GM03348 (cell line): ENCODE measurements around the gene GATB.
"Not testable (repeated sequence)": the region's sequence is repeated elsewhere in the genome, so short reads cannot be mapped to it uniquely, and the experiment has no call there.

ENCODE experiments used
- DNase-seq: peaks from one replicate; pipeline ENCODE4 v3.0.0; 2012; ENCODE audit warnings: low spot score

GATB gene

DNA sequence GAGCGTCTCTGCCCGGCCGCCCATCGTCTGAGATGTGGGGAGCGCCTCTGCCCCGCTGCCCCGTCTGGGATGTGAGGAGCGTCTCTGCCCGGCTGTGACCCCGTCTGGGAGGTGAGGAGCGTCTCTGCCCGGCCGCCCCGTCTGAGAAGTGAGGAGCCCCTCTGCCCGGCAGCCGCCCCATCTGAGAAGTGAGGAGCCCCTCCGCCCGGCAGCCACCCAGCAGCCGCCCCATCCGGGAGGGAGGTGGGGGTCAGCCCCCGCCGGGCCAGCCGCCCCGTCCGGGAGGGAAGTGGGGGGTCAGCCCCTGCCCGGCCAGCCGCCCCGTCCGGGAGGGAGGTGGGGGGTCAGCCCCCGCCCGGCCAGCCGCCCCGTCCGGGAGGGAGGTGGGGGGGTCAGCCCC is 29.1 kb downstream of the GATB start:
- not testable (repeated sequence) for DNase-seq

DNA sequence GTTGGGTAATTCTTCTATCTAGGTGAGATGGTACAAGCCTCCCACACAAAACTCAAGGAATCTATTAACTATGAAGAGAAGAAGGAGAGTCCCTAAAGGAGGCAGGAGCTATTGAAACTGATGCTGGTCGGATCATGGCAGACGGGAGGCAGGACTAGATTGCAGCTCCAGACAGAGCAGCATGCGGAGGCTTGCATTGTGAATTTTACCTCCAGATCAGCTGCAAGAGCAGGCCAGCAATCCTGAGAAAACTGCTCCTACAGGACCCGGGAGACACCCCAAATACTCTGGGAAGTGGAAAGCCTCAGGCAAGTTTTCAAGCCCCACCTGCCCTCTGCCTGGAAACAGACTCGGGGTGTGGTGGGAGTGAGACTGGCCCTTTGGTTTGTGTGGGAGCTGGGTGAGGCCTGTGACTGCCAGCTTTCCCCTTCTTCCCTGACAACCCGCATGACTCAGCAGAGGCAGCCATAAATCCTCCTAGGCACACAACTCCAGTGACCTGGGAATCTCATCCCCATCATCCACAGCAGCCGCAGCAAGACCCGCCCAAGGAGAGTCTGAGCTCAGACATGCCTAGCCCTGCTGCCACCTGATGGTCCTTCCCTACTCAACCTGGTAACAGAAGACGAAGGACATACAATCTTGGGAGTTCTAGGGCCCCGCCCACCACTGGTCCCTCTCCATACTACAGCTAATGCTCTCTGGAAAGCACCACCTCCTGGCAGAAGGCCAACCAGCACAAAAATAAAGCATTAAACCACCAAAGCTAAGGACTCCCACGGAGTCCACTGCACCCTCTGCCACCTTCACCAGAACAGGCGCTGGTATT is 30.9 kb downstream of the GATB start:
- no peak for DNase-seq

DNA sequence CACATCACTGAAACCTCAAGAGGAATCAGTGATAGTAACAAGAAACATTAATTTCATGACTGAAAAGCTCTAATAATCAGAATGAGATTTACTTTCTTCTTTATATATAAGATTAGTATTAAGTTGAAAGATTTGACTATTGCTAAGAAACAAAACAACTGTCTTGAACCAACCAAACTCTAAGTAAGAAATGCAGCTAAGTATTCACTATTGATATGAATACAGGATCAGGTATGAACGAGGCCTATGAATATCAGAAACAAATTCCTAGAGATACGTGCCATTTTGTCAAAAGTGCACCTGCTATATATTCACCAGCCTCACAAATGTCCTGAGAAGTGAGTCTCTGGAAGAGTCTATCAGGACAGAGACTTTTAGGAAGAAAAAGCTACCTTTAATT is 32.1 kb downstream of the GATB start:
- DNase-seq, result no peak

DNA sequence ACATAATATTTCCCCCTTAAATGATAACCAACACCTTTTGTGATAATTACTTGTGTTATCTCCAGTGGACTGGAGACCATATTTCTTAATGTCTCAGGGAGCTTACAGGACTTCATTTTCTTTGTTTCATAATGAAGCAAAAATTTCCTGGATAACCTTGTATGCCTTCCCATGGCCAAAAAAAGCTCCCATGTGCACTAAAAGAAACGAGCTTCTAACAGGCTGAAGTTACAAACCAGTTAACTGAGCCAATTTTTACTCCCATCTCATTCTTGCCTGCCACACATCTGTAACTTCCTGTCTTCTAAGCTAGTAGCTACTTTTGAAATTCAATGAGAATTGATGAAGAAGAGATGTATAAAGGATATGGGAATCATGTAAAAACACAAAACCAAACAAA is 32.8 kb downstream of the GATB start:
- no peak for DNase-seq

DNA sequence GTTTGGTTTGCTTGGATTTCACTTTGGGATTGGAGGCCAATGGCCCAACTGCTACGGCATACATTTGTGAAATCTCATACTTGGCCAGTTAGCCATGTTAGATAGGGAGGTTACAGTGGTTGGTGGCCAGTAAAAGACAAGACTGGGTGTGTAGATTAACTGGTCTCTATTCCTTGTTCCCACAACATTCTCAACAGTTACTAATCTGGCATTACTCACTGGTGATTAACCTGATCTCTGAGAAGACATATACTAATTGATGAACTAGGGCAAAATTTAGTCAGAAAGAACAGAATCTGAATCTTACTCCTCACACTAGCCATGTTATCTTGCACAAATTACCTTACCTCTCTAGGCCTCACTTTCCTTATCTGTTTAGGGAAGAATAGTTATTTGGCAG is 33.4 kb downstream of the GATB start:
- DNase-seq, result peak; percentile 20

DNA sequence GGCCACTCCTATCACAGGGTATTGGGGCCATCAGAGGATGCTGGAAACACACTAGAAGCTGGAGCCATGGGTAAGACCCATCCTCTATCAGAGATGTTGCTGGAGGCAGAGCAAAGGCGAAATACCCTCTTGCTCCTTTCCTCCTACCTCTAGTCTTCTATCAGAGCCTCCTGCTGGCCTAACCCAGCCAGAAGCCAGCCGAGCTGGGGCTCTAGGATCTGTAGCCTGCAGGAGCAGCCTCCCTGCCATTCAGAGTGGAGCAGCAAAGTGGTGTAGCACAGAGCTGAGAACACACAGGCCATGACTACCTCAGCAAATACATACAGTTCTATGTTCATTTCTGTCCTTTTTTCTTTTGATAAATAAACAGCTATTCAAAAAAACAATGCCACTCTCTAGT is 35.7 kb downstream of the GATB start:
- DNase-seq, result no peak

DNA sequence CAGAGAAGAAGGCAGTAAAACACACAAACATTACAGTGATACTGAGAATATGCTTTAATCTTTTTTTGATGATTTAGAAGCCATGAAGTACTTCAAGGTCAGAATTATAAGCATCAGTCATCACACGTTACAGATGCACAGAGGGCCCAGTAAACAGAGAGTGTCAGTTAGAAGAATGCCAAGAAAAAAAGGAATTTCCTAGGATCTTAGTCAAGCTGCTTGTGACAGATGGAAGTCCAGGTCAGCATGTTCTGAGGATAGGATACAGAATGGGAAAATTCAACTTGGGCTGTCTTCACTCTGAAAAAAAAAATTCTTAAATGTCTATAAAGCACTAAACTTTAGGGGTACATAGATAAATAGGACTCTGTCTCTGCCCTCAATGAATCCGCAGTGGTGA is 38.9 kb downstream of the GATB start:
- DNase-seq, result no peak

DNA sequence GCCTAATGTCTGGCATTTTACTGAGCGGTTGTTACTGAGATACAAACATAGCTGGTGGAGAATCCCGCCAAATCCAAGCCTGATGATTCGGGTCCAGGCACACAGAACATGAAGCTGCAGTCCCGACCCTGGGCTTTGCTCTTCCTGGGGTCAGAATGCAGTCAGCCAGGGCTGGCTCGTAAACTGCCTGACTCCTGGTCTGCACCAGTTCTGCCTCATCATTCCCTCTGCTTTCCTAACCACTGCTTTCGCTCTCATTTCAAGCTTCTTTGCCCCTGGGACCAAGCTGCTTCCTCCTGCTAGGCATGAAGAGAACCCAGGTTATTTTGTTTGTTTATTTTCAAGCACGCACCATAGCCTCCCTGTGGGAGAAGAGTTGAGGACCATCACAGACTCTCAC is 39.3 kb downstream of the GATB start:
- DNase-seq, result peak; percentile 18

DNA sequence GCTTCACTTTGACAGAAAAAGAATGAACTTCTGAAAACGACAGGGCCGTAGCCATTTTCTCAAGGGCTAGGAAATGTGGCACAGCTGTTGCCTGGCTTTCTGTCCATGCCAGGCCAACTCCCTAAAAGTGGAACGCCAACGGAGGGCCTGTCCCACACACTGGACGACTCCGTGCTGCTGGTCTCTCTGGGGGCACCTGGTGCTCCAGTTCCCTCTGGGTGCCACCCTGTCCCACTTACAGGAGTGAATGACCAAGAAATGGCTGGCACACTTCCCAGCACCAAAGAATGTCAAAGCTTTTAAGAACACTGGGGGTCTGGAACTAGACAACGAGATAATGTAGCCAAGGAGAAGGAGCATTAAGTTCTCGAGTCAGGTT is 40.9 kb downstream of the GATB start:
- no peak for DNase-seq

DNA sequence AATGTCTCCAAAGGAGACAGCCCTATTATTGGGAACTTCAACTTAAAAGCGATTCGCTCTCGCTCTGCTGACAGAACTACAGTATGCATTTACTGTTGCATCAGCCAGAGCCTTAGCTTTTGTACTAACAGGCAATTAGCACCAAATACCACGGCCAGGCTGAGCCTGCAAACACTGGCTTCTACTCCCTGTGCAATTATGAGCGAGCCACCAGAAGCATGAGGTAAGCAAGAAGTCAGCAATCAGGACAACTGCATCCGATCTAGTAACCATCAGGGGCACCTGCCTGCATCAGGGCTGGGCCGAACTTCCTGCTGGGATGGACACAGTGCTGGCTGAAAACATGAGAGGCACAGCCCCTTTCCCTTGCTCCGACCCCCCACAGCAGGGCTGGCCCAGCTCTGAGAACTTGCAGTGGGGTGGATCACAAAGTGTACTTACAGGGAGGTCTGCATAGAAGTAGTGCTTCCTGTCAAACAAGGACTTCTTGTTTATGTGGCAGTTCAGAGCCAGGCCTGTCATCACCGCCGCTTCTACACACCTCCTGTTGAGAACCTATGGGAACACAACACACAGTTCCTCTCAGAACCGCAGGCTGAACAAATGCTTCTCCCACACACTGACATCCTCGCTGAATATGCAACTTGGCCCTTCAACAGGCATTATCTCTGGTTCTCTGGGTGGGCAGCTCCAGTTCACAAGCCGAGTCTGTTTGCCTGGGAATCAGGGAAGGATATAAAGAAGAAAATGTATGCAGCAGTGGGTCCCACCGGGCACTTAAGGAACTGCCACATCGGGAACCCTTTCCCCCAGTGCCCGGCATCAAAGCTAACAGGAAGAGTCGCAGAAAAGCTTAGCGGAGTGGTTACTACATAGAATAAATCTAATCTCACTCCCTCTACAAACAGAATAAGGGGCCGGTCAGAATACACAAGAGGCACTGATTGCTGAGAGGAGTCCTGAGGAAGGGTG is 41.5 kb downstream of the GATB start:
- no peak for DNase-seq

DNA sequence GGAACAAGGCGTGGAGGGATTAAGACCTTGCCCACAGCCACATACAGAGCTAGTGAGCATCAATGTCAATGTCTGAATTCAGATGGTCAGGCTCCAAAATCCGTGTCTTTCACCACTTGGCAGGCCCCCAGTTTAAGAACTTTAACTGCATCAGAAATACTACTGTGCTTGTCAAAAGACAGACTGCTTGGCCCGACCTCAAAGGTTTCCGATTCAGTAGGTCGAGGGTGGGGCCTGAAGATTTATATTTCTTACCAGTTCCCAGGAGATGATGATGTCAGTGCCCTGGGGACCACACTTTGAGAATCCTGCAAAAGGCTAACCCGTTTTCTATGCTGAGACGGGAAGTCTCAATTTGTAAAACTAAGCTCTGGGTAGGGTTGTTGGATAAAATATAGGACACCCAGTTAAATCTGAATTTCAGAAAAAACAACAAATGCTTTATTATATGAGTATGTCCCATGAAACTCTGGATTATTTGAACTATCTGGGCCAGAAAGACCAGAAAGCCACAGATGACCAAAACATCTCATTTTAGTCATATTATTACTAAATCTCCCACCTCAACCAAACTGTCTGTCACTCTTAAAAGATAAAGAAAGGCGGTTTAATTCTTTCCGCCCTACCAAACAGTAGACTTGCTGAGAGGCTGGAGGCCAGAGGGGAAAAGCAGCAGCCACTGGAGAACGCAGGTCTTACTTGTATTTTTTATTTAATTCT is 42.7 kb downstream of the GATB start:
- no peak for DNase-seq

DNA sequence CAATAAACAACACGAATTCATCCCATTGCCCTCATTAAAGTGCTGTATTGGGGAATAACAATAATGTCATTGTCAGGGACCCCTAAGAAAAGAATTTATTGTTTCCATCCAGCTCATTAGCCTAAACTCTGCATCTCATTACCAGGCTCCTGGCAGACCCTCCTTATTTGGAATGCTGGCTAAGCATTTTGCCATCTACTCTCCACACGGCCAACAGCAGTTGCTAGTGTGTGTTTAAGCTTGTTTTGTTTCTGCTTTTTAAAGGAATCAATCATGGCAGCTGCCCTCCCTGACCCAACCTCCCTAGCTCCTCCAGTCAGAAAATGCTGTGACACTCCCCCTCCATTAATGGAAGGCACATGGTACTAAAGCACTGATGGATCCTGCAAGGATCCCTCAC is 43.5 kb downstream of the GATB start:
- DNase-seq, result no peak

DNA sequence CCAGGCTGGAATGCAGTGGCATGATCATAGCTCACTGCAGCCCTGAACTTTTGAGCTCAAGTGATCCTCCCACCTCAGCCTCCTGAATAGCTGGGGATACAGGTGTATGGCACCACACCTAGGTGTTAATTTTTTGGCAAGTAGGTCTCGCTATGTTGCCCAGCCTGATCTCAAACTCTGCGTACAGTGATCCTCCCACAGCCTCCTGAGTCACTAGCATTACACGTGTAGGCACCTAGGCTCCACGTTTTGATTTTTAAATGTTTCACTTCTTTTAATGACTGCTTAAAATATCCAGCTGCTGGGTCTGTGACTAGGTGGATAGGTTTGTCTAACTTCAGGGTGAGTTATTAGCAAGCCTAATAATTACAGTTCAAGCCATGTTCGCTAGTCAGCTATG is 44.5 kb downstream of the GATB start:
- DNase-seq, result no peak

DNA sequence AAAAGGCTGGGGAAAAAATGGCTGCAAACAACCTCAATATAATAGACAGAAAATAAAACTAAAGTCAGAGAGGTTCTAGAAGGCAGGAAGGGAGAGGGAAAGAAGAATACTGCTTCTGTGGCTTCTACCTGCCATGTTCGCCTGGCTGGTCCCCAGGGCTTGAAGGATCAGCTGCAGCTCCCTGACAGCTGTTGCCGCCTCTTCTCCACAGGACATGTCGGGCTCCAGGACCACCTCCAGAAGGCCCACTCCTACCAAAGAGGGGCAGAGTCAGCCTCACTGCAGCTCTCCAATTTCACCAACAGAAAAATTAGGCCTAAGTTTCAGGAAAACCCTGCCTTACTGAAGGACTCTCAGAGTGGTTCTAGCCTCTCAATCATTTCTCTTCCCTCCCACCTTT is 44.9 kb downstream of the GATB start:
- no peak for DNase-seq

DNA sequence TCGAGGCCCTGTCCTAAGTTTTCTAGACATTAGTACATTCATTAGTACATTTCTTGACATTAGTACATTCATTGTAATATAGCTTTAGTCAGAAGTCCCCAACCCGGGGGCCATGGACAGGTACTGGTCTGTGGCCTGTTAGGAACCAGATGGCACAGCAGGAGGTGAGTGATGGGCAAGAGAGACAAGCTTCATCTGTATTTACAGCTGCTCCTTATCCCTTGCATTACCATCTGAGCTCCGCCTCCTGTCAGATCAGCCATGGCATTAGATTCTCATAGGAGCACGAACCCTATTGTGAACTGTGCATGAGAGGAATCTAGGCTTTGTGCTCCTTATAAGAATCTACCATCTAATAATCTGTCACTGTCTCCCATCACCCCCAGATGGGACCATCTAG is 48.0 kb downstream of the GATB start:
- no peak for DNase-seq

DNA sequence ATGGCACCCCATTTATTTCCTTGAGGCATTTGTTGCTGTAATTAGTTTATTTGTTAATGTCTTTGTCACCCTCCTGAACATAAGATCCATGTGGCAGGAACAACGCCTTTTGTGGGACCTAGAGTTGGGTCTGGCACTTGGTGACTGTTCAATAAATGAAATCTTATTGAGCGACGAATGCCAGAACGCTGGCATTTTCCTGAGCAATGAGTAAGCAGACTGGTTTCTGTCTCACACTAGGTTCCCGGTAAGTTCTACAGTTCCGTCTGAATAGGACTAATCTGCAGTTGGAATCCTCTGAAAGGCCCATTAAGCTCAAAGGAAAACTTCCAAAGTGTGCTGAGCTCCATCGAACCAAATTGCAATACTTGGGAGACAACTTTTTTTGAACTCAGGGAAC is 49.2 kb downstream of the GATB start:
- no peak for DNase-seq

DNA sequence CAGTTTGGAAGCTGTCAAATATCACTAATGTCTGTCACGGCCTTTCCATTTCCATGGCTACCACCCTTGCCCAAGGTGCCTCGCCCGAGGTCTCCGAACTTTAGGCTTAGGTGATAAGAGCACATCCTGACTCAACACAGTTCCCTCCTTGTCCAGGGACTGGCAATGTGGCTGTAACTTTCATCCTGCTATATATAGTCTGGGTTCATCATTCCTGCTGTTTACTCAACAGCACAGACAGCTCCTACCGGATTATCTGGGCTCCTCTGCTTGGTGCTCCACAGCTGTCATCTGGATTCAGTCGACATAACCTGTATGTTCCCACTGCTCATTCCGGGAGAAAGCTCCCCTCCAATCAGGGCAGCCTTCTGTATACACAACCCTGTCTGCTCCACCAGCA is 51.2 kb downstream of the GATB start:
- no peak for DNase-seq

DNA sequence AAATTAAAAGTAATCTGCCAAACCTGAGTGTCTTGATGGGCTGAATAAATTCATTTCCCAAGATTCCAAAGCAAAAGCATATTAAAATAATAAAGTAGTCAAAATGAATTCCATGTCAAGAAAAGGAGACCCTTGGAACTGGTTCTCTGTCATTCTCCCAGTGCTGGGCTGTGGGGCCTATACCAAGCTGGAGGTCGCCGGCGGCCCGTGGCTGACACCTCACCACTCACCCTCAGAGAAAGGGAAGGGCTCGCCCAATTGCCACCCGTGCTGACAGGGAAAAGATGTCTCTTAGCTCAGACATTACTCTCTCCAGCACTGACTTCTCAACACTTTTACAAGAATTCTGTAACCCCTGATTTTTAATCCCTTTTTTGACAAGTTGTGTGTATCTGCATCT is 51.7 kb downstream of the GATB start:
- DNase-seq, result no peak

DNA sequence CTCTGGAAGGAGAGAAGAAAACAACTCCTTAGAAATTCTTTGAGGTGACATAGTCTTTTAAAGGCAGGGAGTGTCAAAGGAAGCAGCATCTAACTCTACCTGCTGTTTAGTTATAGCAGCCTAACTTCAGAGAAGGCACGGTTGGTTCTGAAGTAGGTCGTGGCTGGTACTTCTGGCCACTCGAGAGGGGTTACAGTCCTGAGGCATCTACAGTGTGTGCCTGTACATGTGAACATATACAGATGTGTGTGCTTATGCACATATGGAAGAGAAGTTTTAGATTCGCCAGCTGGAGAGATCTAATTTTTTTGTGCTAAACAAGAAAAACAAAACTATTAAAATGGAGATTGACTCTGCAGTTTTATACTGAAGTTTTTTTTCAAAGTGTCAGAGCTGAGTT is 52.7 kb downstream of the GATB start:
- DNase-seq, result no peak

DNA sequence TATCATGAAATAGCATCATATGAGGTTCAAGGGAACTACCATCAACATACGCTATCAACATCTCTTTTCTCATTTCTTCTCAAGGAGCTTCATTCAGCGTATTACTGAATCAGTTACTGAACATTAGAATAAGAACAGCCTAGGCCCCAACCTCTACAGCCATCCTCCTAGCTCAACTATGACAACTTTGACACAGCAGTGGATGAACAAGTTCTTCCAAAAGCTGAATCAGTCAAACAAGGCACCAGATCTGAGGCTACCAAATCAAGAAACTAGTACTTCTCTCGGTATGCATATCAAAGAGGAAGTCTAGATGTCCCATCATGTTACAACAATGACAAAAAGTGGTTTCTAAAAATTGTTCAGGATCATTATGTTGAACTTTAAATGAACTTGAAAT is 57.4 kb downstream of the GATB start:
- DNase-seq, result no peak

DNA sequence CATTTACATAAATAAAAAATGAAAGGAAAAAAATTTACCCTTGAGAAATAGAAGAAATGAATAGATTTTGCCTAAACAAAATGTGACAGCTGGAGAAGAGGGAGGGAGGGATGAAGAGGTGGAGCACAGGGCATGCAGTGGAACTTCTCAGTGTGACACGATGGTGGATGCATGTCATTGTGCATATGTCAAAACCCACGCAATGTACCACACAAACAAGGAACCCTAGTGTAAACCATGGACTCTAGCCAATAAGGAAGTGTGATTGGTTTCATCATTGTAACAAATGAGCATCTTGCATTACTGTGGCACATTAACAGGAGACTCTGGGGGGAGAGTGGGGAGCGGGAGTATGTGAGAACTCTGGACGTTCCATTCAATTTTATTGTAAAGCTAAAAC is 58.6 kb downstream of the GATB start:
- no peak for DNase-seq

DNA sequence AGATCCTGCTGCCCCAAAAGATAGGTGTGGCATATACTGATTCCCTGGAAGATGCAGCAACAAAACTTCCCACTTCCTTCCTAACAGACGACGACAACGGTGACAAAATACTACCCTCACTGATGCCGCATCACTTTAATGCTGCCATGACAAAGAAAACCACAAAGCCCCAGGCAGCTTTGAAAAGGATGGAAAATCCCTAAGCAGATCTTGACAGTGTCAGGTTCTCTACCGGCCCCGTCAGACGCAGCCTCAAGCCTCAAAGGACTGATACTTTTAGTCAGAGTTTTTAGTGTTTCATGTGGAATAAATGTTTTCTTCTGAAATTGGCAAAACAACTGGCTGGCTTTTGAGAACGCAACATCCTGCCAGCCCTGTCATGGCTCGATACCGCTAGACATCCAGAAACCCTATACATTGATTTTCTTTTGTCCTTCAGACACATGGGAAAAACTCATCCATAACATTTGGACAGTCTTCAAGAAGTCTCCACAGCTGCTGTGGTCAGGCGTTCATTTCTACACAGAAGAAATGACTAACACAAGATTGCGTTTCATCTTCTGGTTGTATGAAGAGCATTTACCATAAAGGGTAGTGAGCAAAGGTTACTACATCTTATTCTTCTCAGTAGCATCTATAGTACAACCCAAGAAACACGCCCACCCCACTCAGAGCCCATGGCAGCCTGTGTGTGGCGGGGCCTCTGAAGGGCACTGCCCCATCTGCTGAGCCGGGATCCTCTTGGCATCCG is 60.1 kb downstream of the GATB start:
- no peak for DNase-seq
